Activated naive CD8-positive, alpha-beta T cell treated with anti-CD3 and anti-CD28 coated beads, Interleukin-2, amount 50 U/mL, for 24 hours (primary cell): ENCODE results near the gene UBE2R2.
A peak's percentile ranks its signal among the peaks of the same experiment; 100 is the strongest.
"Not testable (repeated sequence)": the region's sequence is repeated elsewhere in the genome, so short reads cannot be mapped to it uniquely, and the experiment has no call there.

Experiments
- ATAC-seq: fragments of 150-1000 bp; cut with Tn5 transposase; one replicate; pipeline ENCODE4 v1.10.0; 2021
- DNase-seq: peaks from one replicate; pipeline ENCODE4 v3.0.0; 2021
- H3K27ac Mint-ChIP-seq: one replicate; pipeline ENCODE4 v1.8.0; 2021; ENCODE audit warnings: mild to moderate bottlenecking, mixed read lengths
- H3K27me3 Mint-ChIP-seq: one replicate; pipeline ENCODE4 v1.8.0; 2021; ENCODE audit warnings: mixed read lengths
- H3K36me3 Mint-ChIP-seq: one replicate; pipeline ENCODE4 v1.8.0; 2021; ENCODE audit warnings: low read depth, mixed read lengths
- H3K4me1 Mint-ChIP-seq: one replicate; pipeline ENCODE4 v1.8.0; 2021; ENCODE audit warnings: mixed read lengths
- H3K4me3 Mint-ChIP-seq: one replicate; pipeline ENCODE4 v1.8.0; 2021; ENCODE audit warnings: mild to moderate bottlenecking, moderate library complexity, mixed read lengths
- H3K9me3 Mint-ChIP-seq: one replicate; pipeline ENCODE4 v1.8.0; 2021; ENCODE audit warnings: mixed read lengths

The UBE2R2 gene

GRCh38 chr9:33932078-33932807, 115.3 kb downstream of the UBE2R2 start:
- no peak for DNase-seq
- Mint-ChIP-seq H3K27me3 (no peaks in the 10 kb centered on the region), H3K36me3 (peaks cover 53% of the 10 kb centered on the region), H3K27ac (peak overlapping the region; percentile 38), H3K9me3 (no peaks in the 10 kb centered on the region), H3K4me3 (no peak overlapping the region), H3K4me1 (no peaks in the 10 kb centered on the region)
- no peak for ATAC-seq

- no peak for ATAC-seq
- no peaks in the 10 kb centered on the region for H3K9me3 Mint-ChIP-seq
- H3K27me3 Mint-ChIP-seq = no peaks in the 10 kb centered on the region
- H3K27ac Mint-ChIP-seq = peak overlapping the region; percentile 9
- peaks cover 49% of the 10 kb centered on the region for H3K36me3 Mint-ChIP-seq
- DNase-seq = no peak
- no peaks in the 10 kb centered on the region for H3K4me1 Mint-ChIP-seq
- no peak overlapping the region for H3K4me3 Mint-ChIP-seq
Observed at GRCh38 chr9:33934188-33934878, 117.4 kb downstream of the UBE2R2 start.

- H3K27ac Mint-ChIP-seq = no peak overlapping the region
- DNase-seq (no peak), ATAC-seq (no peak)
- peaks cover 50% of the 10 kb centered on the region for H3K36me3 Mint-ChIP-seq
- no peaks in the 10 kb centered on the region for H3K4me1 Mint-ChIP-seq
- H3K4me3 Mint-ChIP-seq = no peak overlapping the region
- no peaks in the 10 kb centered on the region for H3K9me3 Mint-ChIP-seq
- no peaks in the 10 kb centered on the region for H3K27me3 Mint-ChIP-seq
Observed at GRCh38 chr9:33939924-33940874, 123.2 kb downstream of the UBE2R2 start.

- Mint-ChIP-seq H3K27ac (no peak overlapping the region), H3K9me3 (no peaks in the 10 kb centered on the region), H3K4me3 (no peak overlapping the region), H3K36me3 (peaks cover 52% of the 10 kb centered on the region), H3K27me3 (no peaks in the 10 kb centered on the region), H3K4me1 (peaks cover 2% of the 10 kb centered on the region)
- DNase-seq (no peak), ATAC-seq (no peak)
Observed at GRCh38 chr9:33942471-33943083, 125.6 kb downstream of the UBE2R2 start.

GRCh38 chr9:33943389-33943788, 126.4 kb downstream of the UBE2R2 start:
- H3K36me3 Mint-ChIP-seq = peaks cover 58% of the 10 kb centered on the region
- no peak for DNase-seq
- no peaks in the 10 kb centered on the region for H3K9me3 Mint-ChIP-seq
- no peak overlapping the region for H3K4me3 Mint-ChIP-seq
- ATAC-seq = no peak
- no peak overlapping the region for H3K27ac Mint-ChIP-seq
- no peaks in the 10 kb centered on the region for H3K27me3 Mint-ChIP-seq
- H3K4me1 Mint-ChIP-seq = peaks cover 2% of the 10 kb centered on the region

GRCh38 chr9:33946779-33947535, 130.0 kb downstream of the UBE2R2 start:
- ATAC-seq (no peak), DNase-seq (no peak)
- Mint-ChIP-seq H3K4me1 (peaks cover 2% of the 10 kb centered on the region), H3K27ac (no peak overlapping the region), H3K36me3 (peaks cover 64% of the 10 kb centered on the region), H3K9me3 (no peaks in the 10 kb centered on the region), H3K27me3 (no peaks in the 10 kb centered on the region), H3K4me3 (no peak overlapping the region)

GRCh38 chr9:33950371-33950770, 133.4 kb downstream of the UBE2R2 start:
- Mint-ChIP-seq H3K27me3 (no peaks in the 10 kb centered on the region), H3K27ac (no peak overlapping the region)

GRCh38 chr9:33952066-33952465, 135.1 kb downstream of the UBE2R2 start:
- no peak for DNase-seq
- ATAC-seq = no peak
- peaks cover 2% of the 10 kb centered on the region for H3K4me1 Mint-ChIP-seq
- no peak overlapping the region for H3K27ac Mint-ChIP-seq
- no peak overlapping the region for H3K4me3 Mint-ChIP-seq
- no peaks in the 10 kb centered on the region for H3K9me3 Mint-ChIP-seq
- H3K36me3 Mint-ChIP-seq = peaks cover 59% of the 10 kb centered on the region
- no peaks in the 10 kb centered on the region for H3K27me3 Mint-ChIP-seq

More at GRCh38 chr9:33950371-33950770, 133.4 kb downstream of the UBE2R2 start:
- Mint-ChIP-seq H3K4me3 (no peak overlapping the region), H3K9me3 (no peaks in the 10 kb centered on the region), H3K4me1 (peaks cover 2% of the 10 kb centered on the region), H3K36me3 (peaks cover 62% of the 10 kb centered on the region)
- ATAC-seq = no peak
- DNase-seq = no peak

- Mint-ChIP-seq H3K36me3 (peaks cover 52% of the 10 kb centered on the region), H3K27ac (peak overlapping the region; percentile 4), H3K27me3 (no peaks in the 10 kb centered on the region), H3K4me1 (no peaks in the 10 kb centered on the region), H3K9me3 (no peaks in the 10 kb centered on the region), H3K4me3 (no peak overlapping the region)
- DNase-seq = no peak
- no peak for ATAC-seq
Observed at GRCh38 chr9:33956544-33956943, 139.6 kb downstream of the UBE2R2 start.

- ATAC-seq = no peak
- no peak overlapping the region for H3K4me3 Mint-ChIP-seq
- no peaks in the 10 kb centered on the region for H3K27me3 Mint-ChIP-seq
- peaks cover 42% of the 10 kb centered on the region for H3K36me3 Mint-ChIP-seq
- peaks cover 3% of the 10 kb centered on the region for H3K4me1 Mint-ChIP-seq
- DNase-seq = no peak
- no peaks in the 10 kb centered on the region for H3K9me3 Mint-ChIP-seq
- no peak overlapping the region for H3K27ac Mint-ChIP-seq
Observed at GRCh38 chr9:33959725-33960124, 142.8 kb downstream of the UBE2R2 start.

GRCh38 chr9:33962468-33962867, 145.5 kb downstream of the UBE2R2 start:
- peaks cover 39% of the 10 kb centered on the region for H3K36me3 Mint-ChIP-seq
- not testable (repeated sequence) for H3K4me3 Mint-ChIP-seq, H3K27ac Mint-ChIP-seq, H3K27me3 Mint-ChIP-seq, H3K9me3 Mint-ChIP-seq, DNase-seq, H3K4me1 Mint-ChIP-seq, ATAC-seq

- no peak overlapping the region for H3K4me3 Mint-ChIP-seq
- ATAC-seq = no peak
- H3K27me3 Mint-ChIP-seq = no peaks in the 10 kb centered on the region
- H3K4me1 Mint-ChIP-seq = peaks cover 3% of the 10 kb centered on the region
- peaks cover 43% of the 10 kb centered on the region for H3K36me3 Mint-ChIP-seq
- H3K27ac Mint-ChIP-seq = no peak overlapping the region
- H3K9me3 Mint-ChIP-seq = no peaks in the 10 kb centered on the region
- no peak for DNase-seq
Observed at GRCh38 chr9:33964086-33964768, 147.3 kb downstream of the UBE2R2 start.
